Measurements from ENCODE around the gene RRBP1.

DNA sequence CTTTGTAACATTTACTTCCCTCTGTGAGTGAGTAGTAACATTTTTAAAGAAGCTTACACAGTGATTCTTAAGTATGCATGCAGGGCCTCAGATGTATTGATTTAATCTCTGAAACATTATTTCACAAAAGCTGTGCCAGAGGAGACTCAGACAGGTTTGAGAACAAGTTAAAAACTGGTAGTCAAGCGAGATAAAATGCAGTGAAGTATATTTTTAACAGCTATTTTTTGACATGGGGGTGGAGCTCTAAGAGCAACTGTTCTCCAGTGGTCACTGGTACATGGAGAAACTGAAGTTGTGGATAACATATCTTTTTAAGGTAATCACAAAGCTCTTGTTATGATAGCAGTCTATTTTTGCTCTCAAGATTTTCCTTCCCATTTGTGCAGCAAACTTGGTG, 91.8 kb downstream of the RRBP1 start:
- TF ChIP-seq CTCF (IDR thresholded peaks at IDR 0.05; ENCODE audit: low read length) = no peak
- TF ChIP-seq EZH2 (optimal IDR thresholded peaks at IDR 0.05; ENCODE audit: low read depth, low read length) = no peak
